Neural cell (in vitro differentiated cells): ENCODE data around the gene C1orf105.

Source experiments
- CTCF ChIP-seq: fragments of 450-650 bp; IDR thresholded peaks from 2 replicates; pipeline ENCODE4 v1.5.1; 2014; ENCODE audit warnings: antibody characterized with exemption, mild to moderate bottlenecking, moderate library complexity; ENCODE audit not compliant: poor library complexity, severe bottlenecking
- EZH2 ChIP-seq: fragments of 200-600, 300-800 bp; shearing (Covaris generic), sonication (generic); IDR thresholded peaks from 2 replicates; pipeline ENCODE4 v1.6.1; 2014; ENCODE audit warnings: antibody characterized with exemption, low read length, borderline replicate concordance, mild to moderate bottlenecking; ENCODE audit not compliant: insufficient read depth, poor library complexity, severe bottlenecking
- SMC3 ChIP-seq: fragments of 450-650 bp; conservative IDR thresholded peaks from 2 replicates; pipeline ENCODE4 v1.6.1; 2014; ENCODE audit warnings: antibody characterized with exemption, mild to moderate bottlenecking, moderate library complexity; ENCODE audit not compliant: poor library complexity

GRCh38 chr1:172404121-172404520 lies 16.4 kb upstream of the C1orf105 start:
- TF ChIP-seq SMC3 (no peak), CTCF (no peak), EZH2 (no peak)
